MM.1S (cell line): ENCODE results near the gene TSHZ2.

Source experiments
- EZH2 ChIP-seq: fragments of 300-600 bp; sonication (generic); optimal IDR thresholded peaks from 2 replicates; pipeline ENCODE3; 2017; ENCODE audit warnings: low read depth, mild to moderate bottlenecking, antibody characterized with exemption, low read length, mixed read lengths
- TF ChIP-seq, protein P1 (sequence below): fragments of 300-600 bp; sonication (generic); IDR thresholded peaks from 2 replicates; pipeline ENCODE4 v1.5.1; 2016; ENCODE audit warnings: antibody characterized with exemption, low read length, mixed read lengths

DNA sequence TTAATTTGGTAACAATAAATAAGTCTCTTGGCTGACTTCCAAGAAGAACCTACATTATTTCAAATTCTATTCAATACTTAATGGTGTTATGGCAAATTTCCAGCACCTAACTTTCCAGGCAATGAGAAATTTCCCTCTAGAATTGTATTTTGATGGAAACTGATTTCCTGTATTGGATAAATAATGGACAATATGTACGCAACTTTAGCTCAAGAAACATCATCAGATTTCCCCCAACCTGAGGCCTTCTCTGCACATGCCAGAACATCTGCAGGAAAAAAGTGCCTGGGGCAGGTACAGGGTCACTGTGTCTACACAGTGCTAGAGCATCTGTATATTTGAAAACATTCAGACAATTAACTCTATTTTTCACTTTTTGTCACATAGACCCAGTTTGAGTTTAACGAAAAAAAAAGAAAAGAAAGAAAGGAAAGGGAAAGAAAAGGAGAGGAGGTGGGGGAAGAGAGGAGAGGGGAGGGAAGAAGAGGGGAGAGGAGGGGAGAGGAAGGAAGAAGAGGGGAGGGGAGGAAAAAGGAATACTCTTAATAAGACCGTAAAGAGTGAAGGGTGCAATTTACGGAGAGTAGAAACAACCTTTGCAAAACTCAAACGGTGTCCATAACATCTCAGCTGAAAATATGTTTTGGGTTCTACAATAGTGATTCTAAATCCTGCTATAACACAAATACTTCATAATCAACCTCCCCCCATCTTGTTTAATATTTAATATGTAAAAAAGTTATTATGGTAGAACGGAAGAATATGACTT, 130.0 kb downstream of the TSHZ2 start:
- TF ChIP-seq, protein P1, sequence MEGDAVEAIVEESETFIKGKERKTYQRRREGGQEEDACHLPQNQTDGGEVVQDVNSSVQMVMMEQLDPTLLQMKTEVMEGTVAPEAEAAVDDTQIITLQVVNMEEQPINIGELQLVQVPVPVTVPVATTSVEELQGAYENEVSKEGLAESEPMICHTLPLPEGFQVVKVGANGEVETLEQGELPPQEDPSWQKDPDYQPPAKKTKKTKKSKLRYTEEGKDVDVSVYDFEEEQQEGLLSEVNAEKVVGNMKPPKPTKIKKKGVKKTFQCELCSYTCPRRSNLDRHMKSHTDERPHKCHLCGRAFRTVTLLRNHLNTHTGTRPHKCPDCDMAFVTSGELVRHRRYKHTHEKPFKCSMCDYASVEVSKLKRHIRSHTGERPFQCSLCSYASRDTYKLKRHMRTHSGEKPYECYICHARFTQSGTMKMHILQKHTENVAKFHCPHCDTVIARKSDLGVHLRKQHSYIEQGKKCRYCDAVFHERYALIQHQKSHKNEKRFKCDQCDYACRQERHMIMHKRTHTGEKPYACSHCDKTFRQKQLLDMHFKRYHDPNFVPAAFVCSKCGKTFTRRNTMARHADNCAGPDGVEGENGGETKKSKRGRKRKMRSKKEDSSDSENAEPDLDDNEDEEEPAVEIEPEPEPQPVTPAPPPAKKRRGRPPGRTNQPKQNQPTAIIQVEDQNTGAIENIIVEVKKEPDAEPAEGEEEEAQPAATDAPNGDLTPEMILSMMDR = no peak
- no peak for TF ChIP-seq EZH2
